AG09319 (cell line): ENCODE measurements around the gene STK4.

Source experiments
- DNase-seq: peaks from one replicate; pipeline ENCODE4 v3.0.0-alpha.2; 2010; ENCODE audit warnings: low read depth; ENCODE audit errors: extremely low read depth
- TF ChIP-seq, protein P1 (sequence below): IDR thresholded peaks from 2 replicates; pipeline ENCODE4 v1.5.1; 2011; ENCODE audit warnings: low read depth, mild to moderate bottlenecking, inconsistent platforms, low read length, moderate library complexity

The STK4 gene

DNA sequence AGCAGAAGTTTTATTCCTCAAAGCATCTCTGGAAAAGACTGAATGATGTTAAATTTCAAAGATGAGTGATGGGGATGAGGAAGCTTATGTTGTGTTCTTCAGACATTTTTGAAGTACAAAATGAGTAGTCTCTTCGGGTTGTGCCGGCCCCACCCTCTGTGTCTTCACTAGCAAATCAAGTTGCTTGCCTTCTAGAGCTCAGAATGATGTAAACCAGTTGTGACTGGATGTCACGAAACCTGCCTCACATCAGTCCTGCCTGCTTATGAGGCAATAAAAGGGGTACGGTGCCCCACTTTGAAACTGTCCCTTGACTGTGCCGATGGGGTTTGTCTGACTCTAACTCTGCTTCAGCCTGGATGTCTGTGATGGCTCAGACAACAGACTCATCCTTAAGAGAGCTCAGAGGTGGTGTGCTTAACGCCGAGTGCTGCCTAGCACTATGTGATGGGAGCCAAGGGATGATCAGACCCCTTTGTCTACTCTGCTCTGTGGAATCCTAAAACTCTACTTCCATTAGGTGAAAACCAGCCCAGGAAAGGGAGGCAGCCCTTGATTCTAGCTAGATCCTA, 25.1 kb upstream of the STK4 start:
- DNase-seq, result no peak
- TF ChIP-seq, protein P1, sequence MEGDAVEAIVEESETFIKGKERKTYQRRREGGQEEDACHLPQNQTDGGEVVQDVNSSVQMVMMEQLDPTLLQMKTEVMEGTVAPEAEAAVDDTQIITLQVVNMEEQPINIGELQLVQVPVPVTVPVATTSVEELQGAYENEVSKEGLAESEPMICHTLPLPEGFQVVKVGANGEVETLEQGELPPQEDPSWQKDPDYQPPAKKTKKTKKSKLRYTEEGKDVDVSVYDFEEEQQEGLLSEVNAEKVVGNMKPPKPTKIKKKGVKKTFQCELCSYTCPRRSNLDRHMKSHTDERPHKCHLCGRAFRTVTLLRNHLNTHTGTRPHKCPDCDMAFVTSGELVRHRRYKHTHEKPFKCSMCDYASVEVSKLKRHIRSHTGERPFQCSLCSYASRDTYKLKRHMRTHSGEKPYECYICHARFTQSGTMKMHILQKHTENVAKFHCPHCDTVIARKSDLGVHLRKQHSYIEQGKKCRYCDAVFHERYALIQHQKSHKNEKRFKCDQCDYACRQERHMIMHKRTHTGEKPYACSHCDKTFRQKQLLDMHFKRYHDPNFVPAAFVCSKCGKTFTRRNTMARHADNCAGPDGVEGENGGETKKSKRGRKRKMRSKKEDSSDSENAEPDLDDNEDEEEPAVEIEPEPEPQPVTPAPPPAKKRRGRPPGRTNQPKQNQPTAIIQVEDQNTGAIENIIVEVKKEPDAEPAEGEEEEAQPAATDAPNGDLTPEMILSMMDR, result no peak

DNA sequence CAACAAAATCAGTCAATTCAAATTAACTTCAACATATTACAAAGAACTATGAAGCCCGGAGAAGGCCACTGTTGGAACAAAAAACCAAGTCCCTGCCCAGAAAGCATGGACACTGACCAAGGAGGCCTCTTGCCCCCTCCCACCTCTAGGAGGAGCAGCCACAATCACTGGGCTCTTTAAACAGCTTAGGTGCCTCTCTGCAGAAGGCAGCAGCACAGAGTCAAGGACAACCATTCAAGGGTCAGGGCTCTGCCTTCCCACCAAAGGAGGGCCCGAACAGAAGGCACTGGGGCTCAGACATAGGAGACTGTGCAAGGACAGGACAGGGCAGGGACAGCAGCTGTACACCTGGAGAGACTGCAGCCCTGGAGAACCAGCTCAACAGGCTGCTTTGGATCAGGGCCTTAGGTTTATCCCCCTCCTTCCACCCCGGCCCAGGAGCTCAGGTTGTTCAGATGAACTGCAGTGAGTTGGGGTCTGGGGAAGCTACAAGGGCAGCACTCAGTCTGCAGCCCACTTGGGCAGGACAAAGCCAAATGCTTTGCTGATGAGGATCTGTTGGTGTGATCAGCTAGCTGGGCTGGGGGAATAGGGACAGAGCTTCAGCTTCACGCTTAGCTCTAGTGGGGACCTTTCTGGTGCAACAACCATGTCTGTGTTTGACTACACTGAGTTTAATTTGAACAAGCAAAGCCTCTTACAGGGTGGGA, 23.9 kb upstream of the STK4 start:
- DNase-seq, result no peak
- TF ChIP-seq, protein P1, result no peak

DNA sequence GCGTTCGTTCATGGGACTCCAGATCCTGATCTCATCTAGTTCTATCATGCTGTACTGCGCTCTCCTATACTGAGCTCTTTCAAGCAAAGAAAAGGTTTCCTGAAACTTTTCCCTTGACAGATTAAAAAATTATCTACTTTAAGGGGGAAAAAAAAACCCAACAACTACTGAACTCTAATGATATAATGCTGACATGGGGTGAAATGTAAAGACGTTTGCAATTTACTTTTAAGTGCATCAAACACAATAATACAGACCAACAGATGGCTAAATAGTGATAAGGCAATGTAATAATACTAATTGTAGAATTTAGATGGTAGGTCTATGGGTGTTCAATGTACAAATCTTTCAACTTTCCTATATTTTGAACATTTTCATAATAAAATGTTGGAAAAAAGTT, 22.5 kb upstream of the STK4 start:
- TF ChIP-seq, protein P1, result no peak
- no peak for DNase-seq

DNA sequence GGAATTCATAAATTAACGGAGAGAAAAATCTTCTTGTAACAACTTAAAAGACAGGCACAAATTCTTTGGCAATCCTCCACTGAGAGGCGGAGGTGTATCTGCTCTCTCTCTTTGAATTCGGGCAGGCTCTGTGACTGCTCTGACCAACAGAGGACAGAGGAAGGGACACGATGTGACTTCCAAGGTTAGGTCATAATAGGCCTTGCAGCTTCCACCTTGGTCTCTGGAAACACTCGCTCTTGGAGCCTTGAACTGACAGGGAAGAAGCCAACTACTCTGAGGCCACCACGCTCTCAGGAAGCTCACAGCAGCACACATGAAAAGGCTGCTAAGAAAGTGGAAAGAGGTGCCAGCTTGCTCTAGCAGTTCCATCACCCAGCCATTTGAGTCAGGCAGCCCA, 21.1 kb upstream of the STK4 start:
- TF ChIP-seq, protein P1, result no peak
- DNase-seq, result no peak

DNA sequence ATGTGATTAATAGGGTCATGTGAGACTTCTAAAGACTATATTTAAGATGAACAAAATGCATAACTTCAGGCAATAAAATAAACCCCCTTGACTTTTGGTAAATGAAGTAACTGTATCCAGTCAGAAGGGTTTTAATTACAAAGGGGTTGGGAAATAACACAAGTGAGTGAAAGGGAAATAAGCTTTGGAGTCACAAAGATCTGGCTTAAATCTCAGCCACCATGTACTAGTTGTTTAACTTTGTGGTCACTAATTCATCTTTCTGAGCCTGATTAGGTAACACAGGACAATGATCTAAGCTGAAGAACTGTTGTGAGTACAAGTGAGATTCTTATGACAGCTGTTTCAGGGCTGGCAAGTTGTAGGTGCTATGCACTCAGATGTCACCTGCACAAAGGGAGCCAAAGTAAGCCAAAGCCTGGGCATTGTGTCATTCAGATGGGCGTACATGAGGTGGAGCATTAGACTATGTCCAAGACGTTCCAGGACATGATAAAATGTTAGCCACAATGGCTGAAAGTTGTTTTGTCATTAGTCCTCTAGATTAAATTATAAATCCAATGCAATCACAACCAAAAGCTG, 19.9 kb upstream of the STK4 start:
- TF ChIP-seq, protein P1, result no peak
- no peak for DNase-seq

DNA sequence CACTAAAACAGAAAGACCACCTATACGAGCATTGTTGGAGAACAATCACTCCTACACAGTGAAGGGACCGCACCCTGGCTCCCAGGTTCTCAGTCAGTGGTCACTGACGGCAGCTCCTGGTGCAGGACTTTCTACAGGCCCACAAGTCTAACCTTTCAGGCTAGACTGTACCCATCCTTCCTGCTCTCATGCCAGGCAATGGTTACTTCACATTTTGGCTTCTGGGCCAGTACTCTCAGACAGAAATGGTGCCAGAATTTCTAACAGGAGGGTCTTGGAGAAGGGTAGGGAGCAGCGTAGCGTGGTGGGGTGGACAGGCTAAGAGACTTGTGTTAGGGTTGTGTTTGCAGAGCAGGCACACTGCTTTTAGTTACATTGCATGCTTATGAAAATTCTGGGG, 18.2 kb upstream of the STK4 start:
- DNase-seq, result no peak

DNA sequence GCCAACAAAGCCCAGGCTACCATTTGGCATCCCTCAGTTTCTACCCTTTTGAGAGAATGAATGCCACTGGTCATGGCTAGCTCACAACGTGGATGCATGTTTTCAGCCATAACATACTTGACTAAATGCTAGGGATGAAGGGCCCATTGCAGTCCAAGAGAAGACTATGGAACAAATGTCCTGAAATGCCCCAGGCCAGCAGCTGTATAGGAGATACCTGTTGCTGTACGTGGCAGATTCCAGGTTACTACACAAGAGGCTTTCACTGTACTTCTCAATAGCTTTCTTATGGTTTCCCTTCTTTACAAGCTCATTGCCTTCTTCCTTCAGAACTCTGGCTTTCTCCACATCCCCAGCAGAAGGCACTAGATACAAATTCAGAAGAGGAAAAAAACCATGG, 17.8 kb upstream of the STK4 start:
- TF ChIP-seq, protein P1, result no peak
- no peak for DNase-seq

More for the DNA sequence above, 18.2 kb upstream of the STK4 start:
- TF ChIP-seq, protein P1, result no peak
